GM10266 (cell line): Measurements from ENCODE around the gene AGBL4.

Experiments used
- DNase-seq: peaks from one replicate; pipeline ENCODE4 v3.0.0; 2012; ENCODE audit errors: extremely low spot score
- TF ChIP-seq, protein P1 (sequence below): IDR thresholded peaks from 2 replicates; pipeline ENCODE4 v1.5.1; 2012; ENCODE audit warnings: mild to moderate bottlenecking, low read depth; ENCODE audit not compliant: control insufficient read depth, insufficient read depth; ENCODE audit errors: missing control alignments

The AGBL4 gene

DNA sequence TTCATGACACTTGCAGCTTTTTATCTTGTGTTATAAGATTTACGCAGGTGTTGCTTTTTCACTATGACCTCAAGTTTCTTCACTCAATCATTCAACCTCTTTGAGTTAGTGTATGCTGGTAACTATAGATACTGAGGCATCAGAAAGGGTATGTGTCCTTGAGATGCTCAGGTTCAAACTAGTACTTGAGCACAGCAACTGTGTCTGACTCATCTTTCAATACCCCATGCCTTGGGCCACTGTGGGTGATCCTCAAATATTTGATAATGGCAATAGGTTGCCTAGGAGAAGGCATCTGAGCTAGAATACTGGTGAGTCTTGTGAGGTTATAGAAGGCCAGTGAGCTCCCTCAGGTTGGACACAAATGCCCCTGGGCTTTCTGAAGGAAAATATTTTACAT is 1463.6 kb downstream of the AGBL4 start:
- TF ChIP-seq, protein P1, sequence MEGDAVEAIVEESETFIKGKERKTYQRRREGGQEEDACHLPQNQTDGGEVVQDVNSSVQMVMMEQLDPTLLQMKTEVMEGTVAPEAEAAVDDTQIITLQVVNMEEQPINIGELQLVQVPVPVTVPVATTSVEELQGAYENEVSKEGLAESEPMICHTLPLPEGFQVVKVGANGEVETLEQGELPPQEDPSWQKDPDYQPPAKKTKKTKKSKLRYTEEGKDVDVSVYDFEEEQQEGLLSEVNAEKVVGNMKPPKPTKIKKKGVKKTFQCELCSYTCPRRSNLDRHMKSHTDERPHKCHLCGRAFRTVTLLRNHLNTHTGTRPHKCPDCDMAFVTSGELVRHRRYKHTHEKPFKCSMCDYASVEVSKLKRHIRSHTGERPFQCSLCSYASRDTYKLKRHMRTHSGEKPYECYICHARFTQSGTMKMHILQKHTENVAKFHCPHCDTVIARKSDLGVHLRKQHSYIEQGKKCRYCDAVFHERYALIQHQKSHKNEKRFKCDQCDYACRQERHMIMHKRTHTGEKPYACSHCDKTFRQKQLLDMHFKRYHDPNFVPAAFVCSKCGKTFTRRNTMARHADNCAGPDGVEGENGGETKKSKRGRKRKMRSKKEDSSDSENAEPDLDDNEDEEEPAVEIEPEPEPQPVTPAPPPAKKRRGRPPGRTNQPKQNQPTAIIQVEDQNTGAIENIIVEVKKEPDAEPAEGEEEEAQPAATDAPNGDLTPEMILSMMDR, result no peak
- no peak for DNase-seq

DNA sequence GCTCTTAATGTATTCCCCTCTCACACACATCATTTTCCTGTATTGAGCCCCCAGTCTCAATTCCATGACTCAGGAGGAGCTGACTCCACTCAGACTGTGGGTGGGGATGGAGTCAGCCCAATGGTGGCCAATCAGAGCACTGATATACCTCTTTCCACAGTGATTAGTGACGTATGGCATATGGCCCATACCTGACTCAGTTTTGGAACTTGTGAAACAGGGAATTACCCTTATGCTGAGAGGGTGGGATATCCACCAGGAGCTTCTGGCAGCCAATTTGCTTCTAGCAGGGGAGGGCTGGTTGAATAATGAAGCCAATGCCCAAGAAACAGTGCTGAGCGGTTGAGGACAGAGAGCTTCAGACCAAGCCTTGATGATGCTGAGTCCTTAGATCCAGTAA is 1465.4 kb downstream of the AGBL4 start:
- TF ChIP-seq, protein P1, result no peak
- DNase-seq, result no peak

DNA sequence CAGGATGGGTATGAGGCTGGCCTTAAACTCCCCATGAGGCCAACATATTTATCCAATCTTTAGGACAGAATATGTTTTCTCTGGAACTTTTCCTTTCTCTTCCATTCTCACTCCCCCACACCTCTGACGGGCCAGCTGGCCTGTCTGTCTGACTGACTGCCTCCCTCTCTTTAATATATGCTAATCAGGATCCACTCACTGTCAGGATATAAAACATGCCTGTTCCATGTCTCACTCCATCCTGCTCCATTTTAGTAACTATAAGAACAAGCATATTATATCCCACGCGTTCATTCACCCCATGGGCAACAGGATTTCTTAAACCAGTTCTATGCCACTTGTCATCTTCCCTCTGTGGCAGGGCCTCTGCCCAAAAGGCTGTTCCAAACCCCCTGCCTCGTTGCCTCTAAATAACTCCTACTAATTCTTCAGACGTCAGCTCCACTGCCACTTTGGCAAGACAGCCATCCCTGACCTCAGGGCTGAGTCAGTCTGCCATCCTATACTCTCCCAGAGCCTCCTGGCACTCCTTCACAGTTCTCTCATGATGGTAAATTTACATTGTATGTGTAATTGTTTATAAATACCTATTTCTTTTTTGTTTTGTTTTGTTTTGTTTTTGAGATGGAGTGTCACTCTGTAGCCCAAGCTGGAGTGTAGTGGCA is 1467.4 kb downstream of the AGBL4 start:
- TF ChIP-seq, protein P1, result no peak
- DNase-seq, result no peak

DNA sequence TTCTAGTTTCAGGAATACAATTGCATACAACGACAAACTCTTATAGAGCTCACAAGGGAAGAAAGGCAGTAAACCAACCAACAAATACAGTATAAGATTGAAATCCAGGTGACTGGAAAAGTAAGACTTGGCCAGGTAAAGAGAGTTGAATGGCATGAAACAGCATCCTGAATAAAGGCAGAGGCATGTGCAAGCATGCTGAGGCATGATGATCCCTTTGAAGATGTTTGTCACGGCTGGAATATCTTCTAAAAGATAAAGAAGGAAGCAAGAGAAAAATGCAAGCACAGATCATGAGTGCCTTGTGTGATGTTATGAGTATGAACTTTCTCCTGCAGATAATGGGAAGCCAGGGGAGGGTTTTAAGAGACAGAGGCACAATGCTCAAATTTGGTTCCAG is 1468.5 kb downstream of the AGBL4 start:
- DNase-seq, result no peak
- TF ChIP-seq, protein P1, result no peak

DNA sequence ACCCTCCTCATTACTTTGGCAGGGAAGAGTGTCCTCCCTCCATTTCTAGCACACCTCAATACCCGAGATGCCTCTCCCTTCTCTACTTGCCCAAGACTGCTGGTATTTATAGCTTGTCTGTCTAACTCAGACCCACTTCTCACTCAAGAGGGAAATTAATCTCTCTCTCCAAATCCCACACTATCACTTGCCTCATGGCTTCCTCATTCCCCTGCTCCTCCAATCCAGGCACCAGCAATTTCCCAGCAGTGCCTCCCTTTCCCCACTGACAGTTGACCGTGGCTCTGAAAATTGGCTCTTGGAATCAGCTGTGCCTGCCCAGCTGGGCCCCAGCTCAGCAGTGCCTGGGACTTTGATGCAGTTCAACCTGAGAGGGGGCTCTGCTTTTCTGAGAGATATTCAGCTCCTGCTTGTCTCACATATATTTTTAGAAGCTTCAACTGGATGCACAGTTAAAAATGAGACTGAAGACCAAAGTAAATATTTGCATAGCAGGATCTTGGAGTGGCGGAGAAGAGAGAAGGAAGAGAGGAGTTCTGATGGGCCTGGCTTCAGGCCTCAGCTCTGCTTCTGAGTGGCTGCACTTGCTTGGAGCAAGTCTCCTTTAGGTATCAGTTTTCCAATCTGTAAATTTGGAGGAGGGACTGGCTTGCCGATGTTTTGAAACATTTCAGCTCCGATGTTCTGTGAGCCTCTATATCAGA is 1470.7 kb downstream of the AGBL4 start:
- TF ChIP-seq, protein P1, result no peak
- DNase-seq, result no peak

DNA sequence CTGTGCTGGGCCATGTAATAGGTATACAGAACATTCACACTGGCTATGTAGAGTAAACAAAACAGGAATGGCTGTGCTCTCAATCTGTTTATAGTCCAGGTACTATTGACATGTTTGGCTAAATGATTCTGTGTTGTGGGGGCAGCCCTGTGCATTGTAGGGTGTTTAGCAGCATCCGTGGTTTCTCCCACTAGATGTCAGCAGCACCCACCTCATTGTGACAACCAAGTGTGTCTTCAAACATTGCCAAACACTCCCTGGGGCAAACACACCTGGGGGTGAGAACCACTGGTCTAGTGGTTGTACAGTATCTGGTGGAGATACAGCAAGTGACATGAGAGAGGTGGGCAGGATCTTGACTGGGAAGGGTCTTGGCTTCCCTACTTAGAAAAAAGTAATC is 1471.3 kb downstream of the AGBL4 start:
- TF ChIP-seq, protein P1, result peak; percentile 28
- DNase-seq, result no peak

DNA sequence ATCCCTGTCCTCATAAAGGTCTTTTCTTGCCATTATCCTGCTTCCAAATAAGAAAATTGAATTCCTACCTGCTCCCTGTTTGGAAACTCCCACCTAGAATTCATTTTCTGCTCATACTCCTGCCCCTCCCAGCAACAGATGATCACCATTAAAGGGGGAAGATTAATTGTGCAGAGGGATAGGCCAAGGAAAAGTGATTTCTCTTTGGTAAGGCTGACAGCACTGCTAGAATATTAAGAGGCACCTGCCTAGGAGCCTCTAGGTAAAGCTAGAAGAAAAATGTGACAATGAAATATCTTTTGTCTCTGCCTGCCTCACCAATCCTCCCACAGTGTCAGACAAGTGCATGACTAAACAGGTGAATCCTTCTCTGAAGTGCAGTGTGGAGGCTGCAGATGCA is 1474.8 kb downstream of the AGBL4 start:
- TF ChIP-seq, protein P1, result no peak
- no peak for DNase-seq
